HepG2 (cell line): ENCODE measurements around the gene ATP8A2. TPM values are rescaled to one million over a fixed set of nuclear protein-coding genes. Genes with fewer than 3 reads are reported as not detected.

ENCODE experiments used
- ATAC-seq: fragments of 200-7000 bp; cut with Tn5 transposase; 3 replicates; pipeline ENCODE4 v1.9.1; 2020; ENCODE audit warnings: mild to moderate bottlenecking, moderate library complexity
- BruUV-seq: library from RNA; stranded (reverse); fragments of 400-500 nt; replicated peaks from 2 replicates; lab custom pipeline; 2021; lab: Mats Ljungman, UMichigan
- CTCF ChIA-PET: fragments of 300-600 bp; formaldehyde crosslinking; extraction: SDS; loops from one replicate; lab custom pipeline; 2021; ENCODE audit warnings: low total read pairs, inconsistent platforms, low intra/inter-chr PET ratio; lab: Yijun Ruan, JAX
- POLR2A ChIA-PET: fragments of 350-600 bp; sonication (Branson Sonifier 250); formaldehyde crosslinking; loops from one replicate; lab custom pipeline; 2020; ENCODE audit warnings: antibody characterized with exemption, inconsistent platforms; lab: Yijun Ruan, JAX
- DNase-seq: peaks from one replicate; pipeline ENCODE4 v3.0.0-alpha.2; 2015; ENCODE audit warnings: low spot score
- FAIRE-seq: peaks from 3 replicates; lab custom pipeline; 2011; peaks lifted over from hg19 to GRCh38; lab: Jason Lieb, UNC
- H2AFZ ChIP-seq: one replicate; pipeline ENCODE4 v1.6.1; 2011; ENCODE audit warnings: low read length, inconsistent platforms
- H3K27ac ChIP-seq: fragments of 300-600 bp; 3 replicates; pipeline ENCODE4 v1.8.0; 2011; ENCODE audit warnings: mixed run types, mild to moderate bottlenecking, mixed read lengths, low read length, inconsistent platforms; ENCODE audit not compliant: insufficient read depth; ENCODE audit errors: extremely low read length
- H3K27me3 ChIP-seq, 2 experiments: fragments of 200-600 bp in 1 of 2; 2 replicates in 1 of 2; 3 replicates in 1 of 2; pipeline versions ENCODE4 v1.6.0 to v1.8.0; 2011; ENCODE audit warnings: low read length in 2 of 2, mild to moderate bottlenecking in 2 of 2, moderate library complexity in 2 of 2, inconsistent platforms in 1 of 2; ENCODE audit not compliant: insufficient read depth in 2 of 2, control insufficient read depth in 1 of 2
- H3K36me3 ChIP-seq, 2 experiments: fragments of 200-600 bp in 1 of 2; replicated peaks in 1 of 2; 2 replicates in 1 of 2; 3 replicates in 1 of 2; pipeline versions ENCODE4 v1.5.1 to v1.8.0; 2011; ENCODE audit warnings: low read length in 2 of 2, inconsistent platforms in 1 of 2; ENCODE audit not compliant: insufficient read depth in 2 of 2, control insufficient read depth in 1 of 2
- H3K4me1 ChIP-seq: 2 replicates; pipeline ENCODE4 v1.5.1; 2012; ENCODE audit warnings: low read length, inconsistent platforms; ENCODE audit not compliant: insufficient read depth
- H3K4me2 ChIP-seq: 2 replicates; pipeline ENCODE4 v1.6.0; 2011; ENCODE audit warnings: low read depth, low read length, inconsistent platforms
- H3K4me3 ChIP-seq, 3 experiments: fragments of 200-600 bp in 1 of 3; sonication (generic), shearing (Covaris generic) in 1 of 3; replicated peaks in 1 of 3; 2 replicates each; pipeline ENCODE4 v1.5.1; 2011 to 2016; ENCODE audit warnings: low read length in 3 of 3, inconsistent platforms in 2 of 3, low read depth in 2 of 3, mild to moderate bottlenecking in 2 of 3, control low read depth in 1 of 3, mixed read lengths in 1 of 3; ENCODE audit not compliant: insufficient read depth in 1 of 3
- H3K79me2 ChIP-seq: one replicate; pipeline ENCODE4 v1.6.1; 2011; ENCODE audit warnings: low read length, inconsistent platforms; ENCODE audit not compliant: insufficient read depth
- H3K9ac ChIP-seq: 2 replicates; pipeline ENCODE4 v1.6.0; 2011; ENCODE audit warnings: mild to moderate bottlenecking, low read depth, low read length, inconsistent platforms; ENCODE audit not compliant: insufficient read depth
- H3K9me3 ChIP-seq: 2 replicates; pipeline ENCODE4 v1.5.1; 2012; ENCODE audit warnings: mild to moderate bottlenecking, low read length
- H4K20me1 ChIP-seq: 2 replicates; pipeline ENCODE4 v1.6.0; 2011; ENCODE audit warnings: inconsistent platforms, mild to moderate bottlenecking, low read length, moderate library complexity; ENCODE audit not compliant: insufficient read depth
- FOXJ3 ChIP-seq: sonication (generic); formaldehyde crosslinking; IDR thresholded peaks from 2 replicates; pipeline ENCODE4 v1.4.0; 2020; ENCODE audit warnings: missing genetic modification reagents, mild to moderate bottlenecking, borderline replicate concordance
- KLF9 ChIP-seq: IDR thresholded peaks from 2 replicates; pipeline ENCODE4 v1.6.1; 2016; ENCODE audit warnings: low read depth
- MIER2 ChIP-seq: IDR thresholded peaks from 2 replicates; pipeline ENCODE4 v1.6.1; 2016; ENCODE audit warnings: missing biosample characterization, missing genetic modification reagents
- MXI1 ChIP-seq: IDR thresholded peaks from 3 replicates; pipeline ENCODE4 v1.6.1; 2012; ENCODE audit warnings: low read depth, low read length, inconsistent platforms, borderline replicate concordance
- MYNN ChIP-seq: sonication (generic); formaldehyde crosslinking; IDR thresholded peaks from 2 replicates; pipeline ENCODE4 v1.4.0; 2020; ENCODE audit warnings: mild to moderate bottlenecking, low read depth, missing genetic modification reagents
- NAIF1 ChIP-seq: sonication (generic); formaldehyde crosslinking; IDR thresholded peaks from 2 replicates; pipeline ENCODE4 v1.5.0; 2020; ENCODE audit warnings: mild to moderate bottlenecking, missing genetic modification reagents, borderline replicate concordance
- RXRA ChIP-seq: sonication (generic); formaldehyde crosslinking; IDR thresholded peaks from 2 replicates; pipeline ENCODE4 v1.5.1; 2020; ENCODE audit warnings: missing genetic modification reagents
- SRF ChIP-seq: IDR thresholded peaks from 2 replicates; pipeline ENCODE4 v1.6.1; 2011; ENCODE audit warnings: mild to moderate bottlenecking, low read depth, low read length, moderate library complexity
- ZNF232 ChIP-seq: sonication (generic); formaldehyde crosslinking; IDR thresholded peaks from 2 replicates; pipeline ENCODE4 v1.4.0; 2020; ENCODE audit warnings: missing genetic modification reagents, borderline replicate concordance
- ZNF749 ChIP-seq: sonication (generic); formaldehyde crosslinking; IDR thresholded peaks from 2 replicates; pipeline ENCODE4 v1.8.0; 2022; ENCODE audit warnings: mild to moderate bottlenecking, missing genetic modification reagents, moderate library complexity, borderline replicate concordance
- WGBS: methylation state at CpG from one replicate; pipeline ENCODE4 v1.1.6; 2017; ENCODE audit warnings: low lambda C conversion rate; 5-methylcytosine and 5-hydroxymethylcytosine counted together
- in situ Hi-C: cut with HindIII; loops from 2 replicates; pipeline ENCODE4 v1.10.0; 2017; ENCODE audit warnings: low pct_unique_long_range_greater_than_20kb; ENCODE audit not compliant: extremely low pct_ligation_motif_present
- intact Hi-C: fragments of 100-400 bp; cut with micrococcal nuclease; formaldehyde crosslinking; loops from one replicate; pipeline ENCODE4 v1.10.0; 2022; ENCODE audit not compliant: unreplicated experiment
- polyA plus RNA-seq, 8 experiments: library from polyadenylated mRNA; depleted of rRNA in 3 of 8; stranded (reverse) in 7 of 8; unstranded in 1 of 8; fragments of >200 nt; fragmentation: Illumina TruSeq in 4 of 8; extraction: Trizol in 4 of 8; gene quantifications; 2 replicates each; pipeline versions ENCODE4 v1.2.1 to v1.2.3, GENCODE V29; 2011 to 2016; ENCODE audit warnings: low read depth in 4 of 8, missing spikeins in 1 of 8, mixed read lengths in 1 of 8; ENCODE audit not compliant: insufficient read depth in 1 of 8
- total RNA-seq, 5 experiments: library from RNA; depleted of rRNA; stranded (reverse); fragments of >200 nt; fragmentation: Illumina TruSeq; extraction: Trizol; gene quantifications; 2 replicates each; pipeline ENCODE4 v1.2.3, GENCODE V29; 2016; ENCODE audit warnings: low read depth in 1 of 5
- TF ChIP-seq, protein P1 (sequence below): sonication (generic); formaldehyde crosslinking; IDR thresholded peaks from 2 replicates; pipeline ENCODE4 v1.4.0; 2020; ENCODE audit warnings: mild to moderate bottlenecking, missing genetic modification reagents, borderline replicate concordance
- TF ChIP-seq, protein P2 (sequence below): IDR thresholded peaks from 2 replicates; pipeline ENCODE4 v1.6.1; 2016; ENCODE audit warnings: missing compliant biosample characterization, missing genetic modification reagents, borderline replicate concordance
- TF ChIP-seq, protein P3 (sequence below): sonication (generic); formaldehyde crosslinking; IDR thresholded peaks from 2 replicates; pipeline ENCODE4 v1.8.0; 2022; ENCODE audit warnings: missing genetic modification reagents, mild to moderate bottlenecking, borderline replicate concordance
- TF ChIP-seq, protein P4 (sequence below): sonication (generic); formaldehyde crosslinking; IDR thresholded peaks from 2 replicates; pipeline ENCODE4 v1.8.1; 2023; ENCODE audit warnings: missing genetic modification reagents, mild to moderate bottlenecking, borderline replicate concordance

The ATP8A2 gene
- total and polyA plus RNA-seq, 2 of the 13 experiments (the other 11 are each of a cell fraction or from before 2014, with no cell fraction given): 0.09 TPM; not detected in 1

DNA sequence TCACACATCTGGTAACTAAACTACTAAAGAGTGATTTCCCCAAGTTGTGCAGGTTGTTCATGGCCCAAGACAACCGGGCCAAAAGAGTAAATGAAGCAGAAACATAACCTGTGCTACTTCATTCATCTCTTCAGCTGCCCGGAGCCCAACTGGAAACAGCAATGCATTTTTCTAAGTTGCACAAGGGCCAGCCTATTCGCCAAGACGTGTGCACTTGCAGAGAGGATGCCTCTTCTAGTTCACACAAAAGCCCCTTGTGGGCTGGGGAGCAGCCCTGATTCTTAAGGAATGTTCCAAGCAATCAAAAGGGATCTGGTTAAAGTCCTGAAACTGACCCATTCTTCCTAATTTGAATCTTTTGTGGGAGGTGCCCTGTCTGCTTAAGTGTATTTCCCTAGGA, 404.2 kb downstream of the ATP8A2 start:
- no peaks in the 10 kb centered on the region for H3K27me3 ChIP-seq
- BruUV-seq: no TSS peak
- WGBS: 14% methylated on average over 4 of the region's 4 CpGs
- in situ Hi-C loops: no loop called here
- FAIRE-seq: no peak
- H3K9me3 ChIP-seq: no peaks in the 10 kb centered on the region
- H3K4me2 ChIP-seq: no peak overlapping the region
- no peak overlapping the region for H3K9ac ChIP-seq
- H4K20me1 ChIP-seq: no peaks in the 10 kb centered on the region
- DNase-seq: no peak
- H2AFZ ChIP-seq: no peak overlapping the region
- H3K4me3 ChIP-seq: no peak overlapping the region
- CTCF ChIA-PET: no interaction called here
- H3K79me2 ChIP-seq: no peaks in the 10 kb centered on the region
- H3K36me3 ChIP-seq: no peaks in the 10 kb centered on the region
- POLR2A ChIA-PET: no interaction called here
- no peak for ATAC-seq
- no peak overlapping the region for H3K27ac ChIP-seq
- intact Hi-C loops: no loop called here
- no peaks in the 10 kb centered on the region for H3K4me1 ChIP-seq
- TF ChIP-seq ZNF749 (no peak), FOXJ3 (CRISPR knock-in tag) (no peak), ZNF232 (CRISPR knock-in tag) (no peak), MYNN (CRISPR knock-in tag) (no peak), NAIF1 (CRISPR knock-in tag) (no peak), RXRA (CRISPR knock-in tag) (no peak), MXI1 (no peak), SRF (no peak), MIER2 (CRISPR knock-in tag) (no peak), KLF9 (no peak)
- TF ChIP-seq, protein P1, sequence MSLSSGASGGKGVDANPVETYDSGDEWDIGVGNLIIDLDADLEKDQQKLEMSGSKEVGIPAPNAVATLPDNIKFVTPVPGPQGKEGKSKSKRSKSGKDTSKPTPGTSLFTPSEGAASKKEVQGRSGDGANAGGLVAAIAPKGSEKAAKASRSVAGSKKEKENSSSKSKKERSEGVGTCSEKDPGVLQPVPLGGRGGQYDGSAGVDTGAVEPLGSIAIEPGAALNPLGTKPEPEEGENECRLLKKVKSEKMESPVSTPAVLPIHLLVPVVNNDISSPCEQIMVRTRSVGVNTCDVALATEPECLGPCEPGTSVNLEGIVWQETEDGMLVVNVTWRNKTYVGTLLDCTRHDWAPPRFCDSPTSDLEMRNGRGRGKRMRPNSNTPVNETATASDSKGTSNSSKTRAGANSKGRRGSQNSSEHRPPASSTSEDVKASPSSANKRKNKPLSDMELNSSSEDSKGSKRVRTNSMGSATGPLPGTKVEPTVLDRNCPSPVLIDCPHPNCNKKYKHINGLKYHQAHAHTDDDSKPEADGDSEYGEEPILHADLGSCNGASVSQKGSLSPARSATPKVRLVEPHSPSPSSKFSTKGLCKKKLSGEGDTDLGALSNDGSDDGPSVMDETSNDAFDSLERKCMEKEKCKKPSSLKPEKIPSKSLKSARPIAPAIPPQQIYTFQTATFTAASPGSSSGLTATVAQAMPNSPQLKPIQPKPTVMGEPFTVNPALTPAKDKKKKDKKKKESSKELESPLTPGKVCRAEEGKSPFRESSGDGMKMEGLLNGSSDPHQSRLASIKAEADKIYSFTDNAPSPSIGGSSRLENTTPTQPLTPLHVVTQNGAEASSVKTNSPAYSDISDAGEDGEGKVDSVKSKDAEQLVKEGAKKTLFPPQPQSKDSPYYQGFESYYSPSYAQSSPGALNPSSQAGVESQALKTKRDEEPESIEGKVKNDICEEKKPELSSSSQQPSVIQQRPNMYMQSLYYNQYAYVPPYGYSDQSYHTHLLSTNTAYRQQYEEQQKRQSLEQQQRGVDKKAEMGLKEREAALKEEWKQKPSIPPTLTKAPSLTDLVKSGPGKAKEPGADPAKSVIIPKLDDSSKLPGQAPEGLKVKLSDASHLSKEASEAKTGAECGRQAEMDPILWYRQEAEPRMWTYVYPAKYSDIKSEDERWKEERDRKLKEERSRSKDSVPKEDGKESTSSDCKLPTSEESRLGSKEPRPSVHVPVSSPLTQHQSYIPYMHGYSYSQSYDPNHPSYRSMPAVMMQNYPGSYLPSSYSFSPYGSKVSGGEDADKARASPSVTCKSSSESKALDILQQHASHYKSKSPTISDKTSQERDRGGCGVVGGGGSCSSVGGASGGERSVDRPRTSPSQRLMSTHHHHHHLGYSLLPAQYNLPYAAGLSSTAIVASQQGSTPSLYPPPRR (CRISPR knock-in tag): no peak
- TF ChIP-seq, protein P2, sequence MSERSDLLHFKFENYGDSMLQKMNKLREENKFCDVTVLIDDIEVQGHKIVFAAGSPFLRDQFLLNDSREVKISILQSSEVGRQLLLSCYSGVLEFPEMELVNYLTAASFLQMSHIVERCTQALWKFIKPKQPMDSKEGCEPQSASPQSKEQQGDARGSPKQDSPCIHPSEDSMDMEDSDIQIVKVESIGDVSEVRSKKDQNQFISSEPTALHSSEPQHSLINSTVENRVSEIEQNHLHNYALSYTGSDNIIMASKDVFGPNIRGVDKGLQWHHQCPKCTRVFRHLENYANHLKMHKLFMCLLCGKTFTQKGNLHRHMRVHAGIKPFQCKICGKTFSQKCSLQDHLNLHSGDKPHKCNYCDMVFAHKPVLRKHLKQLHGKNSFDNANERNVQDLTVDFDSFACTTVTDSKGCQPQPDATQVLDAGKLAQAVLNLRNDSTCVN: no peak
- TF ChIP-seq, protein P3, sequence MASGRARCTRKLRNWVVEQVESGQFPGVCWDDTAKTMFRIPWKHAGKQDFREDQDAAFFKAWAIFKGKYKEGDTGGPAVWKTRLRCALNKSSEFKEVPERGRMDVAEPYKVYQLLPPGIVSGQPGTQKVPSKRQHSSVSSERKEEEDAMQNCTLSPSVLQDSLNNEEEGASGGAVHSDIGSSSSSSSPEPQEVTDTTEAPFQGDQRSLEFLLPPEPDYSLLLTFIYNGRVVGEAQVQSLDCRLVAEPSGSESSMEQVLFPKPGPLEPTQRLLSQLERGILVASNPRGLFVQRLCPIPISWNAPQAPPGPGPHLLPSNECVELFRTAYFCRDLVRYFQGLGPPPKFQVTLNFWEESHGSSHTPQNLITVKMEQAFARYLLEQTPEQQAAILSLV (CRISPR knock-in tag): no peak
- TF ChIP-seq, protein P4, sequence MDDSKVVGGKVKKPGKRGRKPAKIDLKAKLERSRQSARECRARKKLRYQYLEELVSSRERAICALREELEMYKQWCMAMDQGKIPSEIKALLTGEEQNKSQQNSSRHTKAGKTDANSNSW (CRISPR knock-in tag): no peak
